Measurements from ENCODE around the gene GABPA.

- TF ChIP-seq, protein P1, sequence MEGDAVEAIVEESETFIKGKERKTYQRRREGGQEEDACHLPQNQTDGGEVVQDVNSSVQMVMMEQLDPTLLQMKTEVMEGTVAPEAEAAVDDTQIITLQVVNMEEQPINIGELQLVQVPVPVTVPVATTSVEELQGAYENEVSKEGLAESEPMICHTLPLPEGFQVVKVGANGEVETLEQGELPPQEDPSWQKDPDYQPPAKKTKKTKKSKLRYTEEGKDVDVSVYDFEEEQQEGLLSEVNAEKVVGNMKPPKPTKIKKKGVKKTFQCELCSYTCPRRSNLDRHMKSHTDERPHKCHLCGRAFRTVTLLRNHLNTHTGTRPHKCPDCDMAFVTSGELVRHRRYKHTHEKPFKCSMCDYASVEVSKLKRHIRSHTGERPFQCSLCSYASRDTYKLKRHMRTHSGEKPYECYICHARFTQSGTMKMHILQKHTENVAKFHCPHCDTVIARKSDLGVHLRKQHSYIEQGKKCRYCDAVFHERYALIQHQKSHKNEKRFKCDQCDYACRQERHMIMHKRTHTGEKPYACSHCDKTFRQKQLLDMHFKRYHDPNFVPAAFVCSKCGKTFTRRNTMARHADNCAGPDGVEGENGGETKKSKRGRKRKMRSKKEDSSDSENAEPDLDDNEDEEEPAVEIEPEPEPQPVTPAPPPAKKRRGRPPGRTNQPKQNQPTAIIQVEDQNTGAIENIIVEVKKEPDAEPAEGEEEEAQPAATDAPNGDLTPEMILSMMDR (IDR thresholded peaks at IDR 0.05), result no peak
- TF ChIP-seq, protein P2, sequence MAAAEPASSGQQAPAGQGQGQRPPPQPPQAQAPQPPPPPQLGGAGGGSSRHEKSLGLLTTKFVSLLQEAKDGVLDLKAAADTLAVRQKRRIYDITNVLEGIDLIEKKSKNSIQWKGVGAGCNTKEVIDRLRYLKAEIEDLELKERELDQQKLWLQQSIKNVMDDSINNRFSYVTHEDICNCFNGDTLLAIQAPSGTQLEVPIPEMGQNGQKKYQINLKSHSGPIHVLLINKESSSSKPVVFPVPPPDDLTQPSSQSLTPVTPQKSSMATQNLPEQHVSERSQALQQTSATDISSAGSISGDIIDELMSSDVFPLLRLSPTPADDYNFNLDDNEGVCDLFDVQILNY (CRISPR knock-in tag; IDR thresholded peaks at IDR 0.05), result no peak
- TF ChIP-seq, protein P3, sequence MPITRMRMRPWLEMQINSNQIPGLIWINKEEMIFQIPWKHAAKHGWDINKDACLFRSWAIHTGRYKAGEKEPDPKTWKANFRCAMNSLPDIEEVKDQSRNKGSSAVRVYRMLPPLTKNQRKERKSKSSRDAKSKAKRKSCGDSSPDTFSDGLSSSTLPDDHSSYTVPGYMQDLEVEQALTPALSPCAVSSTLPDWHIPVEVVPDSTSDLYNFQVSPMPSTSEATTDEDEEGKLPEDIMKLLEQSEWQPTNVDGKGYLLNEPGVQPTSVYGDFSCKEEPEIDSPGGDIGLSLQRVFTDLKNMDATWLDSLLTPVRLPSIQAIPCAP (CRISPR knock-in tag; IDR thresholded peaks at IDR 0.05), result no peak
Measured at GRCh38 chr21:25818121-25818520, 83.3 kb downstream of the GABPA start.
